Choroid plexus epithelial cell (primary cell): ENCODE results near the gene SPATA25.

Experiments used
- DNase-seq: peaks from one replicate; pipeline ENCODE4 v3.0.0-alpha.2; 2010; ENCODE audit warnings: low read depth
- H3K4me3 ChIP-seq: 2 replicates; pipeline ENCODE4 v1.5.1; 2011; ENCODE audit warnings: low read depth, mild to moderate bottlenecking, control low read depth, low read length, moderate library complexity
- CTCF ChIP-seq: conservative IDR thresholded peaks from 2 replicates; pipeline ENCODE4 v1.5.1; 2011; ENCODE audit warnings: low read depth, mild to moderate bottlenecking, control low read depth, inconsistent platforms, low read length, moderate library complexity

The SPATA25 gene

GRCh38 chr20:45860560-45861220 lies 26.7 kb downstream of the SPATA25 start:
- no peak for TF ChIP-seq CTCF
- H3K4me3 ChIP-seq: no peak overlapping the region
- no peak for DNase-seq

- DNase-seq: no peak
- no peak overlapping the region for H3K4me3 ChIP-seq
- no peak for TF ChIP-seq CTCF
Observed at GRCh38 chr20:45859916-45860315, 27.5 kb downstream of the SPATA25 start.

GRCh38 chr20:45857882-45858216 lies 29.6 kb downstream of the SPATA25 start:
- peak overlapping the region; percentile 91 for H3K4me3 ChIP-seq
- peak; percentile 39 for DNase-seq
- TF ChIP-seq CTCF: no peak

GRCh38 chr20:45857114-45857881 lies 30.1 kb downstream of the SPATA25 start, which contains the start of the genes ACOT8 and ZSWIM3:
Gene ACOT8 (minus strand): TSS chr20:45857392. CDS start chr20:45857315, 77 bp downstream.
Gene ZSWIM3 (plus strand): TSS chr20:45857614. CDS start chr20:45857826, 212 bp downstream.
- peak; percentile 100 for DNase-seq
- H3K4me3 ChIP-seq: peak within 1 kb of the TSS; percentile 91
- TF ChIP-seq CTCF: no peak

GRCh38 chr20:45853484-45853883 lies 33.9 kb downstream of the SPATA25 start:
- no peak overlapping the region for H3K4me3 ChIP-seq
- no peak for TF ChIP-seq CTCF
- no peak for DNase-seq

- no peak overlapping the region for H3K4me3 ChIP-seq
- no peak for DNase-seq
- TF ChIP-seq CTCF: no peak
Observed at GRCh38 chr20:45852326-45852725, 35.1 kb downstream of the SPATA25 start.
